ENCODE results near the gene C10orf67. TPM values are rescaled to one million over a fixed set of nuclear protein-coding genes. Genes with fewer than 3 reads are reported as not detected.

C10orf67 gene
- total RNA-seq, 1 experiment from 2014 or later = 0.21 TPM

GRCh38 chr10:23322082-23322481 is 22.5 kb downstream of the C10orf67 start:
- intact Hi-C loops (cut with micrococcal nuclease) = no loop called here

GRCh38 chr10:23319835-23320234 is 24.8 kb downstream of the C10orf67 start:
- Mint-ChIP-seq H3K4me1 (ENCODE audit: insufficient read depth, unreplicated experiment) (no peaks in the 10 kb centered on the region), H3K4me3 (ENCODE audit: unreplicated experiment) (no peak overlapping the region), H3K9me3 (ENCODE audit: unreplicated experiment) (no peaks in the 10 kb centered on the region), H3K27ac (ENCODE audit: low read depth, unreplicated experiment) (no peak overlapping the region), H3K27me3 (ENCODE audit: insufficient read depth, unreplicated experiment) (no peaks in the 10 kb centered on the region), H3K36me3 (ENCODE audit: insufficient read depth, unreplicated experiment) (no peaks in the 10 kb centered on the region)
- TF ChIP-seq CTCF (IDR thresholded peaks at IDR 0.05; ENCODE audit: unreplicated experiment) = no peak
- BruUV-seq (replicated peaks) = no TSS peak
- intact Hi-C loops (cut with micrococcal nuclease) = no loop called here
- DNase-seq (ENCODE audit: unreplicated experiment) = no peak
- POLR2A ChIA-PET = no interaction called here
- CTCF ChIA-PET = interaction anchor here (1.9 to 13.9 kb wide), 2 partner anchors 197 to 208 kb away, joined by 5 to 304 read pairs; no protein-coding TSS in a partner anchor

More at GRCh38 chr10:23322082-23322481, 22.5 kb downstream of the C10orf67 start:
- TF ChIP-seq CTCF (IDR thresholded peaks at IDR 0.05; ENCODE audit: unreplicated experiment) = no peak
- Mint-ChIP-seq H3K27me3 (ENCODE audit: insufficient read depth, unreplicated experiment) (no peaks in the 10 kb centered on the region), H3K27ac (ENCODE audit: low read depth, unreplicated experiment) (peak overlapping the region; percentile 41), H3K9me3 (ENCODE audit: unreplicated experiment) (no peaks in the 10 kb centered on the region), H3K4me1 (ENCODE audit: insufficient read depth, unreplicated experiment) (no peaks in the 10 kb centered on the region), H3K4me3 (ENCODE audit: unreplicated experiment) (no peak overlapping the region), H3K36me3 (ENCODE audit: insufficient read depth, unreplicated experiment) (no peaks in the 10 kb centered on the region)
- no peak for DNase-seq (ENCODE audit: unreplicated experiment)
- ChIA-PET POLR2A (no interaction called here), CTCF (interaction anchor here (0.7 to 13.9 kb wide), 2 partner anchors 71 to 206 kb away, joined by 3 to 304 read pairs; no protein-coding TSS in a partner anchor)
- no TSS peak for BruUV-seq (replicated peaks)

- H3K9me3 Mint-ChIP-seq (ENCODE audit: unreplicated experiment) = no peaks in the 10 kb centered on the region
- TF ChIP-seq CTCF (IDR thresholded peaks at IDR 0.05; ENCODE audit: unreplicated experiment) = no peak
- H3K4me1 Mint-ChIP-seq (ENCODE audit: insufficient read depth, unreplicated experiment) = no peaks in the 10 kb centered on the region
- no peak for DNase-seq (ENCODE audit: unreplicated experiment)
- no peak overlapping the region for H3K27ac Mint-ChIP-seq (ENCODE audit: low read depth, unreplicated experiment)
- intact Hi-C loops (cut with micrococcal nuclease) = no loop called here
- no TSS peak for BruUV-seq (replicated peaks)
- H3K4me3 Mint-ChIP-seq (ENCODE audit: unreplicated experiment) = no peak overlapping the region
- H3K27me3 Mint-ChIP-seq (ENCODE audit: insufficient read depth, unreplicated experiment) = no peaks in the 10 kb centered on the region
- H3K36me3 Mint-ChIP-seq (ENCODE audit: insufficient read depth, unreplicated experiment) = no peaks in the 10 kb centered on the region
- CTCF ChIA-PET = interaction anchor here (0.6 to 13.9 kb wide), 7 partner anchors 24 to 209 kb away, joined by 3 to 304 read pairs (median 4); no protein-coding TSS in a partner anchor
- POLR2A ChIA-PET = no interaction called here
These were observed 26.2 kb downstream of the C10orf67 start for GRCh38 chr10:23318359-23318758.

GRCh38 chr10:23317416-23317815 is 27.2 kb downstream of the C10orf67 start:
- BruUV-seq (replicated peaks) = no TSS peak
- CTCF ChIA-PET = interaction anchor here (0.7 to 13.9 kb wide), 7 partner anchors 8 to 220 kb away, joined by 3 to 304 read pairs (median 3); no protein-coding TSS in a partner anchor
- Mint-ChIP-seq H3K9me3 (ENCODE audit: unreplicated experiment) (no peaks in the 10 kb centered on the region), H3K36me3 (ENCODE audit: insufficient read depth, unreplicated experiment) (no peaks in the 10 kb centered on the region), H3K27ac (ENCODE audit: low read depth, unreplicated experiment) (no peak overlapping the region), H3K27me3 (ENCODE audit: insufficient read depth, unreplicated experiment) (no peaks in the 10 kb centered on the region), H3K4me3 (ENCODE audit: unreplicated experiment) (no peak overlapping the region), H3K4me1 (ENCODE audit: insufficient read depth, unreplicated experiment) (no peaks in the 10 kb centered on the region)
- DNase-seq (ENCODE audit: unreplicated experiment) = no peak
- intact Hi-C loops (cut with micrococcal nuclease) = no loop called here
- TF ChIP-seq CTCF (IDR thresholded peaks at IDR 0.05; ENCODE audit: unreplicated experiment) = no peak
- POLR2A ChIA-PET = no interaction called here
